GM10248 (cell line): ENCODE data around the gene WAC.

Source experiments
- CTCF ChIA-PET: fragments of 300-600 bp; sonication (Branson Sonifier 250); formaldehyde crosslinking; extraction: SDS; loops from one replicate; lab custom pipeline; 2021; ENCODE audit warnings: antibody characterized with exemption; lab: Yijun Ruan, JAX
- POLR2A ChIA-PET: fragments of 350-650 bp; sonication (Branson Sonifier 250); formaldehyde crosslinking; extraction: SDS; loops from one replicate; lab custom pipeline; 2020; ENCODE audit warnings: antibody characterized with exemption; lab: Yijun Ruan, JAX
- DNase-seq: peaks from one replicate; pipeline ENCODE4 v3.0.0; 2012; ENCODE audit errors: extremely low spot score
- CTCF ChIP-seq: IDR thresholded peaks from 2 replicates; pipeline ENCODE4 v1.5.1; 2012; ENCODE audit warnings: mild to moderate bottlenecking, low read depth; ENCODE audit errors: extremely low read depth, missing control alignments, control extremely low read depth

The WAC gene

GRCh38 chr10:28533571-28534304 is 820 bp downstream of the WAC start:
- ChIA-PET CTCF (no interaction called here), POLR2A (no interaction called here)
- DNase-seq: peak; percentile 56
- no peak for TF ChIP-seq CTCF

DNA sequence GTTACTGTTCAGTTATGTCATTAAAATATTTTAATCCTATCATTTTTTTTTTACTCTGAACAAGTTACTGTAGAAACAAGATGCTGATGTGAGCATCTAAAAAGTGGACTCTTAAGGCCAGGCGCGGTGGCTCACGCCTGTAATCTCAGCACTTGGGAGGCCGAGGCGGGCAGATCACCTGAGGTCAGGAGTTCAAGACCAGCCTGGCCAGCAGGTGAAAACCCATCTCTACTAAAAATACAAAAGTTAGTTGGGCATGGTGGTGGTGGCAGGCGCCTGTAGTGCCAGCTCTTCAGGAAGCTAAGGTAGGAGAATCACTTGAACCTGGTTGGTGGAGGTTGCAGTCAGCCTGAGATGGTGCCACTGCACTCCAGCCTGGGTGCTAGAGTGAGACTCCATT is 2.9 kb downstream of the WAC start:
- TF ChIP-seq CTCF: no peak
- ChIA-PET POLR2A (no interaction called here), CTCF (interaction anchor here (1.5 to 4.1 kb wide), 2 partner anchors 10 to 38 kb away, joined by 3 to 15 read pairs; no protein-coding TSS in a partner anchor)
- DNase-seq: no peak

DNA sequence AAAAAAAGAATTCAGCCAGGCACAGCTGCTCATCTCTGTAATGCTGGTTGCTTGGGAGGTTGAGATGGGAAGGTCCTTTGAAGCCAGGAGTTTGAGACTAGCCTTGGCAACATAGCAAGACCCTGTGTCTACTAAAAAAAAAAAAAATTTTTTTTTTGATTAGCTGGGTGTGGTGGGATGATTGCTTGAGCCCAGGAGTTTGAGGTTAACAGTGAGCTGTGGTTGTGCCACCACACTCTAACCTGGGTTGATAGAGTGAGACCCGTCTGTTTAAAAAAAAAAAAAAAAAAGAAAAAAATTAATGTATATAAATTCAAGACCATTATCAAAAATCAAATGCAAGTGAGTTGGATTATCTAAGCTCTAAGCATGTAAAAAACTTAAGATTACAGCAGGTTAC is 5.7 kb downstream of the WAC start:
- CTCF ChIA-PET: no interaction called here
- TF ChIP-seq CTCF: no peak
- DNase-seq: no peak
- POLR2A ChIA-PET: no interaction called here

- no peak for DNase-seq
- no peak for TF ChIP-seq CTCF
- ChIA-PET CTCF (no interaction called here), POLR2A (interaction anchor here (0.5 kb wide), 1 partner anchor 16 kb away, joined by 7 read pairs; no protein-coding TSS in a partner anchor)
Observed at GRCh38 chr10:28540145-28540544, 7.2 kb downstream of the WAC start.

GRCh38 chr10:28541717-28542365 is 8.9 kb downstream of the WAC start:
- POLR2A ChIA-PET: no interaction called here
- DNase-seq: no peak
- CTCF ChIA-PET: interaction anchor here (1.9 kb wide), 1 partner anchor 13 kb away, joined by 5 read pairs; no protein-coding TSS in a partner anchor
- no peak for TF ChIP-seq CTCF

DNA sequence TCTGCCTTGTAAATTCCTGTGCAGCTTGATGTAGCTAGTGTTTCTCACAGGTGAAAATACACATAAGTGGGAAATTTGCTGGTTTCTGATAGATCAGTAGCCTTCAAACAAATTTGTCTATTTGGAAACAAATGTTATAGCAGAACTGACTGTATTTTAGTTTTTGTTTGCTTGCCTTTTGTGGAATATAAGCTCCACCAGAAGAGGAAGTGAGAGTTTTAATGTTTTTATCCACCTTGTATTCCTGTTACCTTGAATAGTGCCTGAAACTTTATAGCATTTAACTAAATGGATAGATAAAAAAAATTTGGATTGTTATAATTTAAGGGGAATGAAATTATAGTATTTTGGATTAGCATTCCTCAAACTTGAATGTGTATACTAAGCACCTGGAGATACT is 9.8 kb downstream of the WAC start:
- DNase-seq: no peak
- TF ChIP-seq CTCF: no peak
- ChIA-PET POLR2A (no interaction called here), CTCF (interaction anchor here (1.0 to 1.9 kb wide), 2 partner anchors 12 to 86 kb away, joined by 3 to 5 read pairs; no protein-coding TSS in a partner anchor)
